Epithelial cell of esophagus (primary cell): ENCODE measurements around the gene ZMYND11.

Experiments used
- DNase-seq: peaks from one replicate; pipeline ENCODE4 v3.0.0; 2010; ENCODE audit warnings: low read depth
- H3K4me3 ChIP-seq: 2 replicates; pipeline ENCODE4 v1.5.1; 2011; ENCODE audit warnings: mild to moderate bottlenecking, low read length, control low read depth
- CTCF ChIP-seq: IDR thresholded peaks from 2 replicates; pipeline ENCODE4 v1.5.1; 2011; ENCODE audit warnings: low read depth, mild to moderate bottlenecking, low read length, control low read depth, inconsistent platforms; ENCODE audit not compliant: insufficient read depth; ENCODE audit errors: missing control alignments

Gene ZMYND11

GRCh38 chr10:227014-227413 is 91.8 kb downstream of the ZMYND11 start:
- no peak for TF ChIP-seq CTCF
- peak; percentile 14 for DNase-seq
- no peak overlapping the region for H3K4me3 ChIP-seq

GRCh38 chr10:228366-228765 is 93.1 kb downstream of the ZMYND11 start:
- DNase-seq: peak; percentile 48
- TF ChIP-seq CTCF: peak; percentile 8
- H3K4me3 ChIP-seq: no peak overlapping the region

GRCh38 chr10:230758-231157 is 95.5 kb downstream of the ZMYND11 start:
- no peak overlapping the region for H3K4me3 ChIP-seq
- DNase-seq: no peak
- peak; percentile 43 for TF ChIP-seq CTCF

GRCh38 chr10:232061-232460 is 96.8 kb downstream of the ZMYND11 start:
- no peak for DNase-seq
- no peak for TF ChIP-seq CTCF

GRCh38 chr10:232878-233277 is 97.6 kb downstream of the ZMYND11 start:
- TF ChIP-seq CTCF: no peak
- H3K4me3 ChIP-seq: no peak overlapping the region
- no peak for DNase-seq

More at GRCh38 chr10:232061-232460, 96.8 kb downstream of the ZMYND11 start:
- H3K4me3 ChIP-seq: no peak overlapping the region

- DNase-seq: peak; percentile 71
- TF ChIP-seq CTCF: peak; percentile 46
- no peak overlapping the region for H3K4me3 ChIP-seq
These were observed 99.6 kb downstream of the ZMYND11 start for GRCh38 chr10:234708-235406.

GRCh38 chr10:235915-236314 is 100.7 kb downstream of the ZMYND11 start:
- TF ChIP-seq CTCF: no peak
- no peak for DNase-seq
- H3K4me3 ChIP-seq: no peak overlapping the region
